Upper lobe of left lung (tissue), 6 donors: Measurements from ENCODE around the gene SH3RF1. TPM values are rescaled to one million over a fixed set of nuclear protein-coding genes. Genes with fewer than 3 reads are reported as not detected.

Experiments
- ATAC-seq, 2 donors: fragments of 200-7000 bp; cut with Tn5 transposase; one replicate each; pipeline ENCODE4 v1.9.1; 2022; ENCODE audit warnings: mild to moderate bottlenecking in 2 of 2, moderate library complexity in 2 of 2; ENCODE audit not compliant: low FRiP score in 2 of 2
- DNase-seq, 2 donors: peaks; one replicate each; pipeline ENCODE4 v3.0.0-alpha.2; 2019 to 2020
- H3K27ac ChIP-seq, 4 donors: fragments of 200-600 bp; sonication (generic); one replicate each; pipeline ENCODE4 v1.5.1; 2016 to 2019
- H3K27me3 ChIP-seq, 4 donors: fragments of 200-600 bp; sonication (generic); one replicate each; pipeline ENCODE4 v1.5.1; 2017 to 2019
- H3K36me3 ChIP-seq, 4 donors: fragments of 200-600 bp; sonication (generic); one replicate each; pipeline ENCODE4 v1.5.1; 2016 to 2019
- H3K4me1 ChIP-seq, 4 donors: fragments of 200-600 bp; sonication (generic); one replicate each; pipeline ENCODE4 v1.5.1; 2018 to 2019
- H3K4me3 ChIP-seq, 4 donors: fragments of 200-600 bp; sonication (generic); one replicate each; pipeline ENCODE4 v1.5.1; 2017 to 2019; ENCODE audit warnings: mild to moderate bottlenecking in 2 of 4, moderate library complexity in 1 of 4
- H3K9me3 ChIP-seq, 4 donors: fragments of 200-600 bp; sonication (generic); one replicate each; pipeline ENCODE4 v1.5.1; 2018 to 2019
- EP300 ChIP-seq, 4 donors: sonication (generic); formaldehyde crosslinking; IDR thresholded peaks; one replicate each; pipeline ENCODE4 v1.5.1; 2017; ENCODE audit warnings: antibody characterized with exemption in 4 of 4, control low read depth in 2 of 4
- POLR2A ChIP-seq, 4 donors: fragments of 450-650 bp; IDR thresholded peaks; one replicate each; pipeline ENCODE4 v1.5.1; 2016 to 2017; ENCODE audit warnings: antibody characterized with exemption in 4 of 4, mild to moderate bottlenecking in 2 of 4
- POLR2AphosphoS5 ChIP-seq, 2 donors: sonication (generic); formaldehyde crosslinking; IDR thresholded peaks; one replicate each; pipeline ENCODE4 v1.5.1; 2017; ENCODE audit warnings: antibody characterized with exemption in 2 of 2
- WGBS, 2 donors: methylation state at CpG; one replicate each; pipeline ENCODE4 v1.1.5; 2017 to 2018; 5-methylcytosine and 5-hydroxymethylcytosine counted together
- total RNA-seq, 6 donors: library from RNA; depleted of rRNA in 4 of 6; stranded (reverse); fragments of >200 nt in 4 of 6; gene quantifications; one replicate each; pipeline versions ENCODE4 v1.1.0 to v1.2.1, GENCODE V29; 2016 to 2021
- TF ChIP-seq, protein P1 (sequence below), 6 experiments: fragments of 450-650 bp in 4 of 6; fragments of 200-600 bp in 2 of 6; sonication (generic) in 2 of 6; IDR thresholded peaks; one replicate each; pipeline ENCODE4 v1.5.1; 2016 to 2019; ENCODE audit warnings: antibody characterized with exemption in 6 of 6
- donor health status: DM: no; HTN: no; CAD: no; lungs with moderate emphysema.
- donor health status: DM: no; HTN: yes; CAD: no; lungs with severe emphysema.

SH3RF1 gene
- total RNA-seq, 6 donors from 2014 or later: 27.1 to 38.7 (median 34.3) TPM

DNA sequence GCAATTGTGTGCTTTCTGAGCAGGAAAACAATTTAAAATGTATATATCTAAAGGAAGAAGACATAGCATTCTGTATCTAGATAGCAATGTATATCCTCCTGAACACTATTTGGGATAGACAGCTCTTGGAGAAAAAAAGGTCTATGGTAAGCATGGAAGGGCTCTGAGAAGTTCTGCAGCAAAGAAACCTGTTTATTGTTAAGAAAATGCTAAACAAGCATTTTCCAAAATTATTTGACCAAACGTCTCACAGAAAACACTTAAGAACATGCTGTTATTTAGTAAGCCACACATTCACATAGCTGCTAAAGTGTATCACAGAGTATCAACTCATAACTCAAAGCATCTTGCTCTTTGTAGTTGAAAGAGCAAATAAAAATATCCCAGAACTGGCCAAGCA is 67.9 kb downstream of the SH3RF1 start:
- Histone ChIP-seq H3K9me3 (no peaks in the 10 kb centered on the region), H3K27ac (peak overlapping the region in 1 of 4 donors; percentile 50), H3K36me3 (no peaks in the 10 kb centered on the region), H3K4me1 (peaks cover 4 to 28% (median 20%) of the 10 kb centered on the region in 4 donors), H3K4me3 (no peak overlapping the region), H3K27me3 (no peaks in the 10 kb centered on the region)
- 45 to 55% methylated on average over 1 of the region's 1 CpG for WGBS, 2 donors
- TF ChIP-seq EP300 (IDR thresholded peaks at IDR 0.05) (no peak), POLR2A (IDR thresholded peaks at IDR 0.05) (no peak), POLR2AphosphoS5 (IDR thresholded peaks at IDR 0.05) (no peak)
- TF ChIP-seq, protein P1, sequence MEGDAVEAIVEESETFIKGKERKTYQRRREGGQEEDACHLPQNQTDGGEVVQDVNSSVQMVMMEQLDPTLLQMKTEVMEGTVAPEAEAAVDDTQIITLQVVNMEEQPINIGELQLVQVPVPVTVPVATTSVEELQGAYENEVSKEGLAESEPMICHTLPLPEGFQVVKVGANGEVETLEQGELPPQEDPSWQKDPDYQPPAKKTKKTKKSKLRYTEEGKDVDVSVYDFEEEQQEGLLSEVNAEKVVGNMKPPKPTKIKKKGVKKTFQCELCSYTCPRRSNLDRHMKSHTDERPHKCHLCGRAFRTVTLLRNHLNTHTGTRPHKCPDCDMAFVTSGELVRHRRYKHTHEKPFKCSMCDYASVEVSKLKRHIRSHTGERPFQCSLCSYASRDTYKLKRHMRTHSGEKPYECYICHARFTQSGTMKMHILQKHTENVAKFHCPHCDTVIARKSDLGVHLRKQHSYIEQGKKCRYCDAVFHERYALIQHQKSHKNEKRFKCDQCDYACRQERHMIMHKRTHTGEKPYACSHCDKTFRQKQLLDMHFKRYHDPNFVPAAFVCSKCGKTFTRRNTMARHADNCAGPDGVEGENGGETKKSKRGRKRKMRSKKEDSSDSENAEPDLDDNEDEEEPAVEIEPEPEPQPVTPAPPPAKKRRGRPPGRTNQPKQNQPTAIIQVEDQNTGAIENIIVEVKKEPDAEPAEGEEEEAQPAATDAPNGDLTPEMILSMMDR (IDR thresholded peaks at IDR 0.05): no peak
- ATAC-seq (no peak), DNase-seq (no peak)

DNA sequence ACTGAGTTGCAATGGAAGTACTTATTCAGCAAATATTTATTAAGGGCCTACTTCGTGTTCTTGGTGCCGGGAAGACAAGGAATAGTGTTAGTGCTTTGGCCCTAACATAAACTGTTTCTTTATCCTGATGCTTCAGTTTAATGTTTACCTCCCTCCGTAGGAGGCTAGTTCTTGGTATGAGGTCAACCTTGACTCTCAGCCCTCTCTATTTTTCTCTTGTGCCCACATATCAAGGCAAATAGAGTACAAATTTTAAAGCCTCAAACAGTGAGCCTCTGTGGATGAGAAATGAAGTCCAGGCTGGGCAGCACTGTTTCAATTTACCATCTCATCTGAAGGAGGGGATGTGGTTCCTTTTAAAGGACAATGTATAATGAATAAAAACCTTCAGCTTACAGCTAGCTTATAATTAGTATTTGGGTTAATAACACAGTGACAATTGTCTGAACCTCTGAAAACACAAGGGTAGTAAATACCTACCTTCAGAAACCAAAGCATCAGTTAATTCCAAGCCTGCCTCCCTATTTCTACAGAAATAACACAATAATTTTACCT is 68.5 kb downstream of the SH3RF1 start:
- no peaks in the 10 kb centered on the region for H3K36me3 ChIP-seq
- no peak for DNase-seq
- 40 to 48% methylated on average over 3 of the region's 3 CpGs for WGBS, 2 donors
- no peak for ATAC-seq
- TF ChIP-seq, protein P1 (IDR thresholded peaks at IDR 0.05): no peak
- TF ChIP-seq POLR2A (IDR thresholded peaks at IDR 0.05) (no peak), EP300 (IDR thresholded peaks at IDR 0.05) (no peak), POLR2AphosphoS5 (IDR thresholded peaks at IDR 0.05) (no peak)
- peaks cover 4 to 28% (median 20%) of the 10 kb centered on the region in 4 donors for H3K4me1 ChIP-seq
- no peak overlapping the region for H3K4me3 ChIP-seq
- no peaks in the 10 kb centered on the region for H3K9me3 ChIP-seq
- H3K27ac ChIP-seq: peak overlapping the region in 2 of 4 donors; percentile 50 to 53
- no peaks in the 10 kb centered on the region for H3K27me3 ChIP-seq

DNA sequence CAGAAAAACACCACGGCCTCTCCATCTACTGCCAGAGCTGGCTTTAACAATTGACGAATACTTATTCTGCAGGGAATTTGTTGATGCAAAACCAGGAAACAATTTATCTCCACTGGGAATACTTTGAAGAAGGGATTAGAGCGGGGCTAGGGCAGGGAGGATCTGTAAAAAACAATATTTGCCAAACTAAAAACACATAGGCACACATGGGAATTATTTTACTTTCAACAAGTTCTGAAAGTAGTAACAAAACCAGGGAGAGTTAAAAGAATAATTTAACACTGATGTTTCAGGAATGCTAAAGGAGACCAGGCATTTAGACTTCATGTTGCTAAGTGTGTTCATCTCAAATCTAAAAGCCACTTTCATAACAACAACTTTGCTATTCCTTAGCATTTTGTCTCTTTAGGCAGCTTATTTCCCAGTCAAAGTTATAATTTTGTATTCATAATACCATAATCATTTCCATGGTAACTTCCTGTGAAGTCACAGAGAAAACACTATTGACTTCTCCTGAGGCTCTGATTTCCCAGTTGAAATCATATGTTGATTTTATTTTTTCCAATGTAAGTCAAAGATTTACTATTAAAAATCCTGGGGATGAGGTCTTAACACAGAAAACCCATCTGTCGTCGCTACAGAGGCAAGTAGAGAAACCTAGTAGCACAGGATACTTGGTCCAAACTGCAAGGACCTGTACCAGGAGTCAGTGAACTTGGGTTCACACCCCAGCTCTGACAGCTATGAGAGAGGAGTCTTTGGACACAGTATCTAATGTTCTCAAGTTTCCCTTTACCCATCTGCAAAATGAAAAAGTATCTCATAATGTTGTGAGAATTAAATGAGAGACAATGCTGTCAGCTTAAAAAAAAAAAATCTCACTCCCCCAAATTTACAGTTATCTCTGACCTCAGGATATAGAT is 69.3 kb downstream of the SH3RF1 start:
- no peak for DNase-seq
- no peaks in the 10 kb centered on the region for H3K9me3 ChIP-seq
- H3K27ac ChIP-seq: peak overlapping the region in 3 of 4 donors; percentile 4 to 53 (median 50)
- peaks cover 4 to 28% (median 20%) of the 10 kb centered on the region in 4 donors for H3K4me1 ChIP-seq
- no peaks in the 10 kb centered on the region for H3K36me3 ChIP-seq
- no peak overlapping the region for H3K4me3 ChIP-seq
- no peaks in the 10 kb centered on the region for H3K27me3 ChIP-seq
- WGBS, 2 donors: 48 to 77% methylated on average over 5 of the region's 5 CpGs
- peak in 1 of 2 donors; percentile 65 for ATAC-seq
- TF ChIP-seq EP300 (IDR thresholded peaks at IDR 0.05) (no peak), POLR2AphosphoS5 (IDR thresholded peaks at IDR 0.05) (no peak), POLR2A (IDR thresholded peaks at IDR 0.05) (no peak)
- TF ChIP-seq, protein P1 (IDR thresholded peaks at IDR 0.05): no peak

DNA sequence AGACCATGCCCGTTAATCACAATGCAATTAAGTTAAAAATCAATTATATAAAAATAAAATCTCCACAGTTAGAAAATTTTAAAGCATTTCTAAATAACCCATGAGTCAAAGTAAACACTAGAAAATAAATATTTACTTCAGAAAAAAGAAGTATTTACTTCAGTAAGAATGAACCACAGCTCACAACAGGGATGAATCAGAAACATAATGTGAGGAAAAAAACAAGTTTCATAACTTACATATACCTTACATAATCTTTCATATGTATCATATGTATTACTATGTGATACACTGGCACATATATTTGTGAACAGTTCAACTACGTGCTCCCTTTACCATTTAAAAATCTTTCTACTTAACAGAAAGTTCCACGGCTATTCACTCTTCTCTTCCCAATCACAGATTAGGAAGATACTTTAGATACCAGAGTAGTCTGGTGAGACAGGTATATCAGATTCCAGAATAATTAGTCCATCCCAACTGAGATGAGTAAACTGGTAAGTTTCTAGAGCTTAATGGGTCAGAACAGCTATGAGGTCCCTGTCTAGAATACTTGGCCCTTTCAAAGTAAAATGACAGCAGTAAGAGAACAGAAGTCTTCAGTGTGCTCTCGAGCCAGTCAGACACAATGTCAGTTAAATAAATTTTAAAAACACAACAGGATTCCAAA is 70.3 kb downstream of the SH3RF1 start:
- no peaks in the 10 kb centered on the region for H3K36me3 ChIP-seq
- TF ChIP-seq, protein P1 (IDR thresholded peaks at IDR 0.05): no peak
- TF ChIP-seq EP300 (IDR thresholded peaks at IDR 0.05) (no peak), POLR2A (IDR thresholded peaks at IDR 0.05) (no peak), POLR2AphosphoS5 (IDR thresholded peaks at IDR 0.05) (no peak)
- H3K4me3 ChIP-seq: no peak overlapping the region
- H3K27me3 ChIP-seq: no peaks in the 10 kb centered on the region
- DNase-seq: no peak
- H3K4me1 ChIP-seq: peaks cover 4 to 28% (median 20%) of the 10 kb centered on the region in 4 donors
- WGBS, 2 donors: 84 to 85% methylated on average over 4 of the region's 4 CpGs
- no peak for ATAC-seq
- H3K27ac ChIP-seq: peak overlapping the region in 2 of 4 donors; percentile 50 to 53
- no peaks in the 10 kb centered on the region for H3K9me3 ChIP-seq
